ENCODE measurements around the gene PIP4K2A. TPM values are rescaled to one million over a fixed set of nuclear protein-coding genes. Genes with fewer than 3 reads are reported as not detected.

The PIP4K2A gene
- total RNA-seq, 1 donor from 2014 or later, result 152 TPM

DNA sequence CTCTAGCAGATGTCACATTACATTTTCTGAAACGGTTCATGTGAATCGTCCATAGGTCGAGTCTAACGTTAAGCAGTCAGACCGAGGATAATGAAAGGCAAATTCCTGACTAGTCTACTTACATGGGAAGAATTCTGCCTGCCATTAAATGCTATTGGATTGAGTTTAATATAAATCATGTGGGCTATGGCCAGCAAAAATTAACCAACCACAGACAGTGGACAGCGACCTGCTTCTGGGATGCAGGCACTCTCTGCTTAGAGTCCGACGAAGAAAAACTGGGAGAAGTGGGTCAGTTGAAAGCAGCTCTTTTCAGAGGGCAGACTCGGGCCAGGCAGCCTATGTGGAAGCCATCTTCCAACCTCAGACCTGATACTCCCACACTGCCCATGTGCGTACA, 16.6 kb downstream of the PIP4K2A start:
- intact Hi-C loops (cut with micrococcal nuclease), result no loop called here

DNA sequence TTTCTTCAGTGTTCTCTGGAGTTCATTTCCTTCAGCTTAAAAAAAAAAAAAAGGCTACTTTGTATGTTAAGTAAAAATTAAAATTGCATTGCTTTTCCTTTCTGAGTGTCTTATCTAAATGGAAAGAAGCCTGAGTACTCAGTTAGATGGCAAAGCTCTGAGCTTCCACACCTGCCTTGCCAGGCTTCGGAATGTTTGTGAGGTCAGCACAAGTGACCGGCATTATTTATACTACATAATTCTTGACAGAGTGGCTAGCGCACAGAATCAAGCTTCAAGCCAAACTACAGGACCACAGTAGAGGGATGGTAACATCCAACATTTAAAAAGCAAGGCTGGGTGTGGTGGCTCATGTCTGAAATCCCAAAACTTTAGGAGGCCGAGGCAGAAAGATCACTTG, 17.3 kb downstream of the PIP4K2A start:
- intact Hi-C loops (cut with micrococcal nuclease), result no loop called here

DNA sequence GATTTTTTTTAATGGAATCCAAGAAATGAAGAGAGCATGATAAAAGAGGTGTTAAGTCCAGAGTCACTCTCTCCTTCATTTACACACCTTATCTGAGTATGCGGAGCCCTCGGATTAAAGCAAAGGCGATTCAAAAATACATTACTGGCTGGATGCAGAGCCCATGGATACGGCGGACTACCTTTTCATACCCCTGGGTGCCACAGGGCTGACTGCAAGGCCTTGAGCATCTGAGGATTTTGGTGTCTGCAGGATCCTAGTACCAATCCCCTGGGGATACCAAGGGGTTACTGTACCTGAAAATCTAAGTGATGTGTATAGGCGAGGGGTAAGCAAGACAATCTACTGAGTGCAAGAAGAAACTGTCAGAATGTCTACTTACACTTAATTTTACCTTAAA, 20.5 kb downstream of the PIP4K2A start:
- intact Hi-C loops (cut with micrococcal nuclease), result loop anchor here (1.0 to 2.0 kb wide), 2 partner anchors 11 to 17 kb away; no protein-coding TSS in a partner anchor

DNA sequence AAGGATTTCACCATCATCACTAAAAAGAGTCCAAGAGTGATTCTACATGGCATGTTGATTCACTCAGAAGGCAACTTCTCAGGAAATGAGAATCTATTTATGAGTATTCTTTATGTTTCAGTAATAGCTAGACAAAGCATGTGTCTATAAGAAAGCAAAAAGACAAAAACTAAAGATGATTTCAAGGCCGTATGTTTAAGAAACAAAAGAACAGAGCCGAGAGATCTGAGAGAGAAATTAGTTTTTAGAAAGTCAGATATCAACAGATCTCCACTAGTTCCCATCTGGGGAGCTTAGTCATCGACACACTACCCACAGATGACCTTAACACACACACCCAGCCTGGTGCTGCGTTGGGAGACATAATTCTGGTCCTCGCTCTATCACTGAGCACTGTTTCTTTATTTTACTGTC, 21.0 kb downstream of the PIP4K2A start:
- intact Hi-C loops (cut with micrococcal nuclease), result loop anchor here (1.0 to 2.0 kb wide), 2 partner anchors 10 to 17 kb away; no protein-coding TSS in a partner anchor

DNA sequence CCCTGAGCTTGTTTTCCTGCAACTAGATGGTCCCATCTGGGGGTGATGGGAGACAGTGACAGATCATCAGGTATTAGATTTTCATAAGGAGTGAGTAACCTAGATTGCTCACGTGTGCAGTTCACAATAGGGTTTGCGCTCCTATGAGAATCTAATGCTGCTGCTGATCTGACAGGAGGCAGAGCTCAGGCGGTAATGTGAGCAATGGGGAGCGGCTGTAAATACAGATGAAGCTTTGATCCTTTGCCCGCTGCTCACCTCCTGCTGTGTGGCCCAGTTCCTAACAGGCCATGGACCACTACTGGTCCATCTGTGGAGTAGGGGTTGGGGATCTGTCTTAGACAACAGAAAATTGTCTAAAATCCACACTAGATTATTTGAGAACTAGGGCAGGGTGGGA, 22.3 kb downstream of the PIP4K2A start:
- intact Hi-C loops (cut with micrococcal nuclease), result loop anchor here (2.0 kb wide), 1 partner anchor 19 kb away; no protein-coding TSS in a partner anchor

DNA sequence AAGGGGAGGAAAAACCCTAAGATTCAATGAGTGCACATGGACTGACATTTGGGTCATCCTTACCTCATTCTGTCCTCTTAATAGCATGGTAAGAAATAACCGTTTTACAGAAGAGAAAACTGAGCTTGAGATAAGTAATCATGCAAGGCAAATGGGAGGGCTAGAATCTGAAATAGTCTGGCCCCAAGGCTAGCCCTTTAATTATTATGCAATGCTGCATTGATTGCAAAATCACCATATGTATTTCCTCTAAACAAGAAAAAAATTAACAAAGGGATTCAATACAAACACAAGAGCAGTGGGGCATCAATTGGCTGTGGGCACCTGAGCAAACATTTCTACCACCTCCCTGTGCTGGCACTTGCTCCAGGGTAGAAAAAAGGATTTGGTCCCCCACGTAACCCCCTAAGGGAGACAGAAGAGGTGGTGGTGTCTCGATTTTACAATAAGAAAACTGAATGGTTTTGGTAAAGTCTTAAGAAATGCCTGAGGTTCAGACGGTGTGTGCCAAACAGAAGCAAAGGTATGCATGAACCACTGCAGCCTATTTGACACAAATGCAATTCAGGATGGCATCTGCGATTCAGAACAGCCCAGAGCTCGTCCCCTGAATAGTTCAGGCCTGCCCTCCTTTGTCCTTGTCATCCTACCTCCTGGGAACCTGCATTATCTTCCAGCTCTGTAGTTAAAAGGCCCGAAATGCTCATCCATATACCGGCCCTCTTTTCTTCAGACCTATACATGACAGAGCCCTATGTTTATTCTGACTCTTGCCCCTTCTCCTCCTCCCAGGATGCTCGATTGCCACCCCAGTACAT, 23.6 kb downstream of the PIP4K2A start:
- intact Hi-C loops (cut with micrococcal nuclease), result no loop called here

DNA sequence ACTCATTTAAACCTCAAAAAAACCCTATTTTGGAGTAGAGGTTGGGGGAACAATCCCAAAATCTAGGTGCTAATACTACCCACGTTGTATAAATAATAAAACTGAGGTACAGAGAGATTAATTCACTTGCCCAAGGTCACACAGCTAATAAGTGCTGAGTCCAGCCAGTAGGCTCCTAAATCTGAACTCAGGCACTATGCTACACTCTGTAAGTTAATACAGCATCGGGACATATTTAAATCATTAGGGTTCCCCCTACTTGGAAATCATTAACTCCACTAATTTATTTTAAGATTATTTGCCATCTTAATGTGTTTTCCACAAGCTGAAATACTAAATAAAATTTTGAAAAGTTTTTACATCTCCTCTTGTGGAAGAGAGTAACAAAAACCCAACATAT, 24.2 kb downstream of the PIP4K2A start:
- intact Hi-C loops (cut with micrococcal nuclease), result no loop called here

DNA sequence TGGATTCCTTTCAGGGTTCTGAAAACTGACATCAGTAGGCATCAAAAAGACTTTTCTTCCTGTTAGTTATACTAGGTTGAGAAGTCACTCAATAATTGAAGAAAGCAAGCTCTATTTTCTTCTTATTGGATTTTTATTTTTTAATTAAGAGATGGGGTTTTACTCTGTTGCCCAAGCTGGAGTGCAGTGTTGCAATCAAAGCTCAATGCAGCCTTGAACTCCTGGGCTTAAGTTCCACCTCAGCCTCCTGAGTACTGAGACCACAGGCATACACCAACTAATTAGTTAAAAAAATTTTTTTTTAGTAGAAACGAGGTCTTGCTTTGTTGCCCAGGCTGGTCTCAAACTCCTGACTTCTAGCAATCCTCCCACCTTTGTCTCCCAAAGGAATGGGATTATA, 28.0 kb downstream of the PIP4K2A start:
- intact Hi-C loops (cut with micrococcal nuclease), result loop anchor here (10.0 kb wide), 1 partner anchor 1152 kb away; the partner anchor contains the start of gene MLLT10

DNA sequence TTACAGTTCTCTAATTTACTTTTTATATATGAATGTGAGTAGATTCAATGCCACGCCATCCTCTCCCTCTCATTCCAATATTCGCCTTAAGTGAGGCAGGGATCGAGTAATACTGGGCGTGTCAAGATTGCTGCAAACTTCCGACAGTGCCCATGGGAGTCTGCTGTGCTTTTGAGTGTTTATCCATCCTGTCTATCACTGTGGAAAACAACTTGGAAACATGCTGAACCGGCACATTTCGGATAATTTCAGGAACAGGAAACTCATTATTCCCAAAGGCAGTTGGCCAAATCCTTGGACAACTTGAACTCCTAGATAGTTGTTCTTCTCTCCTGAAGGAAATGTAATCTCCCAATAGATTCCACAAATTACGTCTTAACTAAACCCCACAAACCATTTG, 28.5 kb downstream of the PIP4K2A start:
- intact Hi-C loops (cut with micrococcal nuclease), result loop anchor here (10.0 kb wide), 1 partner anchor 1151 kb away; the partner anchor contains the start of gene MLLT10

DNA sequence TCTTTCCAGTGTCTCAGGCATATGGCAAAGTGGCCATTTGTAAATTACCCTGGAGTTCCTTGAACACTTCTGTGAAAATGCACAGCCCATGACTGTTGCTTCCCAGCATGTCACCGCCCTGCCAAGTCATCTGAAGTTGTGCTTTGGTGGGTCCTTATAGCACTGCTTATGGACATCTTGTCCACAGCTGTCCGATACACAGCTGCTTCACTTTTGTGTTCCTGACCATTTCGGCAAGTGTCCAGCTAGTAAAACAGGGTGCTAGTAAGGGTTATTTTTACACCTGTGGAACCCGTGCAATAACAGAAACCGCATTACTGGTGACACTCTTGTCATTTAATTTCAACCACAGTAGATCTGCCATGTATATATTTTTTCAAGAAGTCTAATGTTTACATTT, 29.7 kb downstream of the PIP4K2A start:
- intact Hi-C loops (cut with micrococcal nuclease), result loop anchor here (5.0 to 10.0 kb wide), 3 partner anchors 342 to 1150 kb away; partner anchors contain the start of gene MLLT10

DNA sequence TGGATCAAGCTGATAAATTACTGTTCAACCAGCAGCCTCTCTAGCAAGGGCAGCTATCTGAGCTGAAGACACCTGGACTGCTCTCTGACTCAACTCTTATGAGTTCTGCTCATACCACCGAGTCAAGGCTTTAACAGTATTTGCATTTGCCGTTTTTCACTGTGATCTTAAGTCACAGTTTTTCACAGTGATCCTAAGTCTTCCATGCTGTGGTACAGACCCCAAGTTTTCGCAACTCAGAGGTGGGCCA, 31.3 kb downstream of the PIP4K2A start:
- intact Hi-C loops (cut with micrococcal nuclease), result loop anchor here (1.0 to 10.0 kb wide), 8 partner anchors 10 to 1148 kb away; partner anchors contain the start of genes COMMD3, DNAJC1 and MLLT10

DNA sequence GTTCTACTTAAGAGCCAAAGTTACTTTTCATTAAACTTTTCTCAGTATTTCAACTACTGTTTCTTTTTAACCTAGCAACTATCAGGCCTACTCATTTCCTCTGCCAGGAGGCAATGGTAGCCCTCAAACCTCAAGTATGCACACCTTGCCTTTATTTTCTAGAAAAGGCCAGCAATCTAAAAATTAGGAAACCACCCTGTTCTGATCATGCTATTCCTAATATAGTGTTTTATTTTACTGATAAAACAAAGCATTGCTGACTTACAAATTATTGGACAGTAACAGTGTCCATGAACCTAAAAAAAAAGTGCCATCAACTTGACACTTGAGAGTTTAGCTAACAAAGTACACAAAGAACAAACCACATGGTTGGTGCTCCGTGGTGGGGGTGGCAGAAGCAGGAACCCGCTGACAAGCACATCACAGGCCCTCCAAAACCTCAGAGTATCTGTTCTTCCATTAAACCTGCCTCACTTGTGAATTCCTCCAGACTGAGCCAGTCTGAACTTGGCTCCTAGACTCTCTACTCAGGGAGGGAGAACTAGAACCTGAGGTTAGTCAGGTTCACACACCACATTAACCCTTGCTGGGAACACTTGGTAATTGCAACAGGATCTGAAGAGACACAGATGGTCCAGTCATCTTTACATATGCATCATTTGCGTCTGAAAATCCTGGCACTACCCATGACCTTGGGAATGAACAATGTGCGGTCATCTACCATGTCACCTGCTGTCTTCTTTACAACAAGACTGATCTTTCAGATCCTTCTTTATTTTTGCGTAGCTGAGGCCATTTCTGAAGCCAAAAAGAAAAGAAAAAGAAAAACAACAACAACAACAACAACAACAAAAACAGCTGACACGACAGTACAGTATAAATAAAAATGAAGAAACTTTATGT, 31.9 kb downstream of the PIP4K2A start:
- intact Hi-C loops (cut with micrococcal nuclease), result loop anchor here (1.0 to 10.0 kb wide), 16 partner anchors 11 to 1148 kb away; partner anchors contain the start of genes COMMD3, DNAJC1, MLLT10 and PIP4K2A

DNA sequence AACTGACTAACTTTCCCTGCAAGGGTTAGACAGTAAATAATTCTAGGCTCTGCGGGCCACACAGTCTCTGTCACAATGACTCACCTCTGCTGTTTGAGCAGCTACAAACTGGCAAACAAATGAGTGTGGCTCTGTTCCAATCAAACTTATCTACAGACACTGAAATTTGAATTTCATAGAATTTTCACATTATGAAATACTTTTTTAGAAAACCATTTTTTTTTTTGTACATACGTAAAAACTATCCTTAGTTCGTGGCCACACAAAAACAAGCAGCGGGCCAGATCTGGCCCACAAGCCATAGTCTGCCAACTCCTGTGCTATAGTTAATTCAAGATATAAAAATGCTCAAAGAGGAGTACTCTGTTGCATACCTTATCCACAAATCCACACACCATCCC, 32.6 kb downstream of the PIP4K2A start:
- intact Hi-C loops (cut with micrococcal nuclease), result loop anchor here (1.0 to 10.0 kb wide), 14 partner anchors 15 to 1147 kb away; partner anchors contain the start of genes COMMD3, MLLT10 and PIP4K2A

DNA sequence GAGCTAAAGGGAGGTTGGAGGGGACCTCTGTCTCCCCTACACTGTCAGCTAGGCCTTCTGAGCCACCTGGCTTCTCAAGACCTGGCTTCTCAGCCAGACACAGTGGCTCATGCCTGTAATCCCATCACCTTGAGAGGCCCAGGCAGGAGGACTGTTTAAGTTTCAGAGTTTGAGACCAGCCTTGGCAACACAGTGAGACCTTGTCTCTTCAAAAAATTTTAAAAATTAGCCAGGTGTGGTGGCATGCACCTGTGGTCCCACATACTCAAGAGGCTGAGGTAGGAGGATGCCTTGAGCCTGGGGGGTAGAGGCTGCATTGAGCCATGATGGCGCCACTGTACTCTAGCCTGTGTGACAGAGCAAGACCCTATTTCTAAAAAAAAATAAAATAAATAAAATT, 33.1 kb downstream of the PIP4K2A start:
- intact Hi-C loops (cut with micrococcal nuclease), result loop anchor here (5.0 to 10.0 kb wide), 3 partner anchors 339 to 1146 kb away; partner anchors contain the start of gene MLLT10

DNA sequence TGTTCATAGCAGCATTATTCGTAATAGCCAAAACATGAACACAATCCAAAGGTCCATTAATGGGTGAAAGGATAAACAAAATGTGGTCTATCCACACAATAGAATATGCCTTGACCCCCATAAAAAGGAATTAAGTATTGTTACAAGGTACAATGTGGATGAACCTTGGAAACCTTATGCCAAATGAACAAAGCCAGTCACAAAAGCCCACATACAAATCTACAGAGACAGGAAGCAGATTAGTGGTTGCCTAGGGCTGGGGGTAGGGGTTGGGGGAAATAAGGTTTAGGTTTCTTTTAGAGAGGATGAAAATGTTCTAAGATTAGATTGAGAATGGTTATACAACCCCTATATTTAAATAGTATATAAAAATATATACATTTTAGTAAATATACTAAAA, 34.8 kb downstream of the PIP4K2A start:
- intact Hi-C loops (cut with micrococcal nuclease), result loop anchor here (1.0 to 10.0 kb wide), 4 partner anchors 10 to 1145 kb away; partner anchors contain the start of gene MLLT10

DNA sequence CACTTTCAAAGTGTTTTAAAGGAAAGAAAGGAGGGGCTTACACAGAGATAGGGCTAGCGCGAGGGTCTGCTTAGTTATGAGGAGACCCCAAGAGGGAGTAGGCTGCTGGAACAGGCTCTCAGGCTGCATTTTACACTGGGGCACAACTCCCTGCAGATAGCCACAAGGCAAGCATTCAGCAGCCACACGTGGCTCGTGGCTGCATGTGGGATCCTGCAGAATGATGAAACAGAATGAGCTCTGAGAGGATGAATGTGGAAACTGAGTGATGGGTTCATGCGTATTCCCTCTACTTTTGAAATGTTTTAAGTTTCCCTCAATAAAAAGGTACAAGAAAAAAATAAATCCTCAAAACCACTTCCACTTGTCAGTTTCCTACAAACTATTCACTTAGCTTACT, 37.0 kb downstream of the PIP4K2A start:
- intact Hi-C loops (cut with micrococcal nuclease), result no loop called here

DNA sequence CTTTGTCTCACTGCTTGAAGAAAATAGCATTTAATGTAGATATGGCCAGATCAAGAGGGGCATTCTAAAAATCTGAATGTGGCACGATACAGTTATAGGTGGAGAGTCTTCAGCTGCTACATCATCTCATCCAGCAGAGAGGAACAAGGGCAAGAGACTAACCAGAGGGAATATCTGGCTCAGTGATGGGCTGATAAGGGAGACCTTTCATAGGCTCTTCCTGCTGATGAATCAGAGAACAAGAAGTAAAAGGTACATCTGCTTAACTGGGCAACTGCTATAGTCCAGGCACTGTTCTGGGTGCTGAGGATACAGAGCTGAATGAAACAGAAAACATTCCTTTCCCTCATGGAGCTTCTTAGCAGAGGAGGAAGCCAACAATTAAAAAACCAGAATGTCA, 37.9 kb downstream of the PIP4K2A start:
- intact Hi-C loops (cut with micrococcal nuclease), result no loop called here

DNA sequence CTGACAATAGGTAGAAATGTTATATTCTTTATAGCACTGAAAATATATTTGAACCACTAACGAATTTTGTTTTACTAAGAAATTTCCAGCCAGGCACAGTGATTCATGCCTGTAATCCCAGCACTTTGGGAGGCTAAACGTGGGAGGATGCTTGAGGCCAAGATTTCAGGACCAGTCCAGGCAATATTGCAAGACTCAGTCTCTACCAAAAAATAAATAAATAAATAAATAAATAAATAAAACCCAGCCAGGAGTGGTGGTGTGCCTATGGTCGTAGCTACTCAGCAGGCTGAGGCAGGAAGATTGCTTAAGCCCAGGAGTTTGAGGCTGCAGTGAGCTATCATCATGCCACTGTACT, 39.8 kb downstream of the PIP4K2A start:
- intact Hi-C loops (cut with micrococcal nuclease), result no loop called here

DNA sequence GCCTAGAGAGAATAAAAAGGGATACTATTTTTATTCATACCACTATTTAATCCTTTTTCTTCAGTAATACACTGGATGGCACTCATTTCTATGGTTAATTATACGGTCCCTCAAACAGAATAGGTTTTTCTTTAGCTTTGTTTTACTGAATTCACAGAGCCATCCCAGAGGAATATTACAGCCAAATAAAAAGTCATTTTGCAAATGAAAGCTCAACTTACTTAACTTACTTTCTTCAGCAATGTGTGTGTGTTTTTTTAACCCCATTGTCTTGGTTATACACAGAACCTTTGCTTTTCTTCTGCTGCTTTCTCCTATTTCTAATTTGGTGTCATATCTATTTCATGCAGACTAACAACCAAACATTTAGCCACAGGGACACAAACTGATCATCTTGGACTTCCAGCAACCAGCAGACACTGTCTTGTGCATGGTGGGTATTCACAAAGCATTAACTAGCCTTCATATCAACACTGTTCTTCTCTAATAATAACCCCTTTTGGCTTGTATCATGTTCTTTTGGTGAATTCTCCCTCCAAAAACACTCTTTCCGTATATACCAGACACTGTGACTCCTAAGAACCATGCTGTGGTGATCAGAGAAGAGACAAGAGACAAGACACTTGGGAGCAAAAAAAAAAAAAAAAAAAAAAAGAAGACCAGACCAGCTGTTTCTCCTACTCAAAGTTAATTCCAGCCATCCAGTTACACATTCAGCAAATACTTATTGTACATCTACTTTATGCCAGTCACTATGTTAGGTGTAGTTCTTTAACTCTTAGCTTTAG, 40.4 kb downstream of the PIP4K2A start:
- intact Hi-C loops (cut with micrococcal nuclease), result no loop called here

DNA sequence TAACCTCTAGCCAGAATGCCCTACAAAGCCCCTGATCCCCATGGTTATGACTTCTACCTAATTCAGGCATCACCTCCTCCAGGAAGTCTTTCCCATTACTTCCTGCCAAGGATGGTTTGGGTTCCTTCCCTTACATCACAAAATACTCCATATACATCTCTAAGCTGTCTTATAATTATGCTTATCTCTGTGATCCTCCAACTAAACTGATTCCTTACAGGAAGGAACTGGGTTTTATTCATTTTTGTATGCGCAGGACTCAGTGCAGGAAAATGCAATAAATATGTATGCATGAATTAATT, 41.3 kb downstream of the PIP4K2A start:
- intact Hi-C loops (cut with micrococcal nuclease), result no loop called here

Measured in T-helper 1 cell treated with Interleukin-12 subunit alpha and Interleukin-12 subunit beta and Interleukin-4 antibody, amounts not matched to agents 30 ng/mL and 1 ng/mL, for 36 hours (primary cell).